Measurements from ENCODE around the gene COA4.

The COA4 gene

DNA sequence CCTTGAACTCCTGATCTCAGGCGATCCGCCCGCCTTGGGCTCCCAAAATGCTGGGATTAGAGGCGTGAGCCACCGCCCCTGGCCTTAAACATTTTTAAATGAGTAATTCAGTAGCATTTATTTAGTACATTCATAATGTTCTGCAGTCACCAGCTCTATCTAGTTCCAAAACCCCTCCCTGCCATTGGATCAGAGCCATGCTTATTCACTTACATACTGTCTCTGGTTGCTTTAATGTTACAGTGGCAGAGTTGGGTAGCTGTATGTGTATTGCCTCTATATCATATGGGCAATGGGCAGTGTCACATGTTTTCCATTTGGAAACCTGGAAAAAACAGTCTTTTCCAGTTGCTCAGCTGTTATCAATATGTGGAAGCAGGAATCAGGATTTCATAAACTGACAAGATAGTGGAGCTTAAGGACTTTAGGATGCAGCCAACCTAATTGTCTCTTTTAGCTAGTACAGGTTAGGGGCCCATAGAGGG, 10.5 kb downstream of the COA4 start:
- TF ChIP-seq, protein P1, sequence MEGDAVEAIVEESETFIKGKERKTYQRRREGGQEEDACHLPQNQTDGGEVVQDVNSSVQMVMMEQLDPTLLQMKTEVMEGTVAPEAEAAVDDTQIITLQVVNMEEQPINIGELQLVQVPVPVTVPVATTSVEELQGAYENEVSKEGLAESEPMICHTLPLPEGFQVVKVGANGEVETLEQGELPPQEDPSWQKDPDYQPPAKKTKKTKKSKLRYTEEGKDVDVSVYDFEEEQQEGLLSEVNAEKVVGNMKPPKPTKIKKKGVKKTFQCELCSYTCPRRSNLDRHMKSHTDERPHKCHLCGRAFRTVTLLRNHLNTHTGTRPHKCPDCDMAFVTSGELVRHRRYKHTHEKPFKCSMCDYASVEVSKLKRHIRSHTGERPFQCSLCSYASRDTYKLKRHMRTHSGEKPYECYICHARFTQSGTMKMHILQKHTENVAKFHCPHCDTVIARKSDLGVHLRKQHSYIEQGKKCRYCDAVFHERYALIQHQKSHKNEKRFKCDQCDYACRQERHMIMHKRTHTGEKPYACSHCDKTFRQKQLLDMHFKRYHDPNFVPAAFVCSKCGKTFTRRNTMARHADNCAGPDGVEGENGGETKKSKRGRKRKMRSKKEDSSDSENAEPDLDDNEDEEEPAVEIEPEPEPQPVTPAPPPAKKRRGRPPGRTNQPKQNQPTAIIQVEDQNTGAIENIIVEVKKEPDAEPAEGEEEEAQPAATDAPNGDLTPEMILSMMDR (IDR thresholded peaks at IDR 0.05): no peak
- intact Hi-C loops (cut with DNase I; ENCODE audit: low total_unique reads): no loop called here
- Histone ChIP-seq H3K27me3 (no peaks in the 10 kb centered on the region), H3K36me3 (peaks cover 3 to 34% (median 18%) of the 10 kb centered on the region in 3 donors), H3K4me1 (no peaks in the 10 kb centered on the region), H3K4me3 (no peak overlapping the region), H3K27ac (no peak overlapping the region), H3K9me3 (no peaks in the 10 kb centered on the region)
- no peak for DNase-seq

GRCh38 chr11:73862986-73863385, 13.7 kb downstream of the COA4 start:
- H3K9me3 ChIP-seq: no peaks in the 10 kb centered on the region
- intact Hi-C loops (cut with DNase I; ENCODE audit: low total_unique reads): no loop called here
- H3K36me3 ChIP-seq: peaks cover 3 to 35% (median 28%) of the 10 kb centered on the region in 3 donors
- H3K27me3 ChIP-seq: no peaks in the 10 kb centered on the region
- no peak overlapping the region for H3K4me3 ChIP-seq
- DNase-seq: no peak
- no peaks in the 10 kb centered on the region for H3K4me1 ChIP-seq
- H3K27ac ChIP-seq: no peak overlapping the region
- TF ChIP-seq, protein P1 (IDR thresholded peaks at IDR 0.05): no peak

GRCh38 chr11:73860202-73860601, 16.4 kb downstream of the COA4 start:
- intact Hi-C loops (cut with DNase I; ENCODE audit: low total_unique reads): no loop called here
- H3K27me3 ChIP-seq: no peaks in the 10 kb centered on the region
- H3K4me3 ChIP-seq: no peak overlapping the region
- H3K9me3 ChIP-seq: no peaks in the 10 kb centered on the region
- TF ChIP-seq, protein P1 (IDR thresholded peaks at IDR 0.05): no peak
- DNase-seq: no peak
- H3K27ac ChIP-seq: no peak overlapping the region
- peaks cover 6 to 33% (median 26%) of the 10 kb centered on the region in 3 donors for H3K36me3 ChIP-seq
- H3K4me1 ChIP-seq: no peaks in the 10 kb centered on the region

- peaks cover 12 to 27% (median 21%) of the 10 kb centered on the region in 3 donors for H3K36me3 ChIP-seq
- intact Hi-C loops (cut with DNase I; ENCODE audit: low total_unique reads): no loop called here
- no peak overlapping the region for H3K4me3 ChIP-seq
- TF ChIP-seq, protein P1 (IDR thresholded peaks at IDR 0.05): no peak
- no peaks in the 10 kb centered on the region for H3K4me1 ChIP-seq
- H3K27me3 ChIP-seq: no peaks in the 10 kb centered on the region
- no peaks in the 10 kb centered on the region for H3K9me3 ChIP-seq
- DNase-seq: no peak
- H3K27ac ChIP-seq: no peak overlapping the region
Measured at GRCh38 chr11:73859671-73860070, 17.0 kb downstream of the COA4 start.

DNA sequence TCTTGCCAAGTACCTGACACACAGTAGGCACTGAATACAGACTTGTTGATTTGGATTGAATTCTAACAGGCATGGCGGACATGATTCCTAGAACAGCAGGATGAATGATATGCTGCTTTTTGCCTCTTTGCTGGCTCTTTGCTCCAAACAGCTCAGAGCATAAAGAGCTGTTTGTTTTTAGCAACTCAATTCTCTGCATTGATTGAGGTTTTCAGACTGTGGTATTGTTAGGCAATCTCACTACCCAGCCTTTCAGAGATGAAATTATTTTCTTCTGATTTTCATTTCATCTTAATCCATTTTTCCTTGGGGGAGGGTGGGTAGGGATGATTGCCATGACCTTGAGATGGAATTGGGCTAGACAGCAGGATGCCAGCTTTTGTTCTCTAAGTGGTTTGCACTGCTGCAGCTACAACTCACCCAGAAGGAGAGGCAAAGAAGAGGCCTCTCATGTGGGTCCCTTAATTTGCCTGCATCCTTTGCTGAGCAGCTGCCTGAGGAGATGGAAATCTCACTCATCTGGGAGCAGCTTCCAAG, 20.5 kb downstream of the COA4 start:
- Histone ChIP-seq H3K36me3 (peaks cover under 1 to 11% (median 10%) of the 10 kb centered on the region in 3 donors), H3K9me3 (no peaks in the 10 kb centered on the region), H3K27ac (no peak overlapping the region), H3K27me3 (no peaks in the 10 kb centered on the region), H3K4me1 (no peaks in the 10 kb centered on the region), H3K4me3 (no peak overlapping the region)
- TF ChIP-seq, protein P1 (IDR thresholded peaks at IDR 0.05): no peak
- no peak for DNase-seq
- intact Hi-C loops (cut with DNase I; ENCODE audit: low total_unique reads): no loop called here

DNA sequence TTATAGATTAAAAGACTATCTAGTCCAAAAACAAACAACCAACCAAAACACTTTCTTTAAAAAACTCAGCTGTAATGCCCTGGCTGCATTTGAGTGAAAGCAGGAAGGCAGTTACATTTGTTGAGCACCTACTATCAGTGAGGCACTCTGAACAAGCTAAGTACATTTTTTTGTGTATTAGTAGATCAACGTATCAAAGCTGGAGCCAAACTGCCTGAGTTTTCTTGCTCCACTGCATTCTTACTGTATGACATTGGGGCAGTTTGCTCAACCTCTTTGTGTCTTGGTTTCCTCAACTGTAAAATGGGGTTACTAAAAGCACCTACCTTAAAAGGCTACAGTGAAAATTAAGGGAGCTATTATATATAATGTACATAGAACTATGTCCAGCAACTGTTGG, 22.0 kb downstream of the COA4 start:
- H3K9me3 ChIP-seq: no peaks in the 10 kb centered on the region
- no peaks in the 10 kb centered on the region for H3K27me3 ChIP-seq
- intact Hi-C loops (cut with DNase I; ENCODE audit: low total_unique reads): no loop called here
- H3K4me3 ChIP-seq: no peak overlapping the region
- TF ChIP-seq, protein P1 (IDR thresholded peaks at IDR 0.05): no peak
- no peaks in the 10 kb centered on the region for H3K4me1 ChIP-seq
- H3K27ac ChIP-seq: no peak overlapping the region
- no peak for DNase-seq
- peaks cover 3 to 11% (median 3%) of the 10 kb centered on the region in 3 donors for H3K36me3 ChIP-seq

Data from tibial artery (tissue), 4 donors.